ENCODE data around the gene EVA1C.

DNA sequence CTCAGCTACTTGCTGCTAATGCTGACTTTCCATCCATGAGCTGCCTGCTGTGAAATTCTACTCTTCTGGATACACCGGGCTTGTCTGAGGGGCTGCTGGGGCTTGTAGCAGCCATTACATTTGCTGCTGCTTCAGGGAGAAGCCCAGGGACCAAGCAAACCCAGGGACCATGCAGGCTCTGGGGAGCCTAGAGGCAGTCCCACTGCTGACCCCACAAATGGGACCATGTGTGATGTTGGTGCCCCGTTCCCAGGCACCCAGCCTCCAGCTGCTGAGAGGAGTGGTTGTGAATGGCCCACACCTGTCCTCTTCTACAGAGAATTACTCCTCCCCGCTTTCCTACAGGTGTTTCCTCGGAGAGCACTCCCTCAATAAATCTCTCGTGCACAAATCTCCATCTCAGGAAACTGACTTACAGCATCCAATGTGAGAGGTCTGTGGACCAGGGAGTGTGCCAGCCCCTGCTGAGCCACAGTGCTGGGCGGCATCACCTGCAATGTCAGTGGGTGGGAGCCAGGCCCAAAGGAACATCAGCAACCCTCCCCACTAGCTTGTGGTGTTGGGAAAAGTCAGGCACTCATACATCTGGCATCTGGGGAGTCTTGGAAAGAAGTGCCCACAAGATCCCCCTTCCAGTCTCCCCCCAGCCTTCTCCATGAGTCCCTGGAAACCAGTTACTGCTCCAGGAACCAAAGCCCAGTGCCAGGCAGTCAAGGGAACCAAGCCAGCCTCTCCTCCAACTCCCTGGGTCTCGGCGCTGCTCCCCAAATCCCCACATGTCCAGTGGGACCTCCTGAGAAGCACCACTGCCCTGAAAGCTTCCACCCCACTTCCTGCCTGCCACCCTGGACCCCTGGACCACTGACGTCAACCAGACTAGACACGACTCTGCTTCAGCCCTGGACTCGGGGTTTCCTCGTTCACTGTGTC is 107.7 kb downstream of the EVA1C start:
- TF ChIP-seq RAD21 (IDR thresholded peaks at IDR 0.05; ENCODE audit: low read depth) (no peak), NFIC (IDR thresholded peaks at IDR 0.05) (no peak), CEBPB (IDR thresholded peaks at IDR 0.05) (no peak), EGR1 (IDR thresholded peaks at IDR 0.05) (no peak), EP300 (IDR thresholded peaks at IDR 0.05; ENCODE audit: borderline replicate concordance) (no peak), TCF12 (IDR thresholded peaks at IDR 0.05; ENCODE audit: low read depth) (no peak), CREB1 (IDR thresholded peaks at IDR 0.05; ENCODE audit: low read depth) (no peak), YY1 (IDR thresholded peaks at IDR 0.05; ENCODE audit: low read depth) (no peak)
- TF ChIP-seq, protein P1, sequence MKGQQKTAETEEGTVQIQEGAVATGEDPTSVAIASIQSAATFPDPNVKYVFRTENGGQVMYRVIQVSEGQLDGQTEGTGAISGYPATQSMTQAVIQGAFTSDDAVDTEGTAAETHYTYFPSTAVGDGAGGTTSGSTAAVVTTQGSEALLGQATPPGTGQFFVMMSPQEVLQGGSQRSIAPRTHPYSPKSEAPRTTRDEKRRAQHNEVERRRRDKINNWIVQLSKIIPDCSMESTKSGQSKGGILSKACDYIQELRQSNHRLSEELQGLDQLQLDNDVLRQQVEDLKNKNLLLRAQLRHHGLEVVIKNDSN (IDR thresholded peaks at IDR 0.05), result no peak
